ENCODE data around the gene KIAA0319L. TPM values are rescaled to one million over a fixed set of nuclear protein-coding genes. Genes with fewer than 3 reads are reported as not detected.

The KIAA0319L gene
- total and polyA plus RNA-seq, 2 donors (not counting 3 experiments of a cell fraction or from before 2014, with no cell fraction given), result 31.4 to 43.4 TPM

DNA sequence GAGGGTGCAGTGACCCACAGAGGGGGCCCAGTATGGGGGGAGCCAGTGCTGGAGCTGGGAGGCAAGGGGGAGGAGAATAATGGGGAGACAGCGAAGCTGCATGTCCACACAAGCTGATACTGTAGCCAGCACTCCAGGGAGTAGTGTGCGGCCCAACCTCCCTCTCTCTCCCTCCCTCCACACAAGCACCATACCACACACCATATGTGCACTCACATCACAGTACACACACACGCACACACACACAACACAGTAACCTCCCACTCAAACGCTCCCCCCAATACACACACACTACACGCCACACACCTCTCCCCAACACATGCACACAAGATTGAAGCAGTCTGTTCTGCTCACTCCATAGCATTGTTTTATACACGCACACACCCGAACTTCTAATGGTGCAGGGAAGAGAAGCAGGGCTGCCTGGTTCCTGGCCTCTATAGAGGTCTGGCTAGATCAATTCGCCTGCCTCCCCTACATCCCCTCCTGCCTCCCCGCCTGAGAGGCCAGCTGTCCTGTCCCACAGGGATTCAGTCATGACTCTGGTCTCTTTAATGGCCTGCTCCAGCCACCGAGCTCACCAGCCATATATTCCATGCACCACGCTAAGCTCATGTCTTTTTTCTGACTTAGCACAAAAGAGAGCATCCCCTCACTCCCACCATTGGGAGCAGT is 4.2 kb upstream of the KIAA0319L start:
- dilution Hi-C loops (cut with MboI; ENCODE audit: extremely low pct_ligation_motif_present, low sequenced_read_pairs), result no loop called here
- intact Hi-C loops (cut with micrococcal nuclease), result loop anchor here (5.0 kb wide), 1 partner anchor 709 kb away; no protein-coding TSS in a partner anchor
- H3K4me3 ChIP-seq (replicated peaks in 1 of 3; ENCODE audit: insufficient read depth in 1 of 3, low read depth in 1 of 3, low read length in 3 of 3), result no peak overlapping the region

More for the DNA sequence above, 4.2 kb upstream of the KIAA0319L start:
- no peak overlapping the region for H3K9ac ChIP-seq (replicated peaks; ENCODE audit: extremely low read depth, insufficient read depth, low read length)
- no peaks in the 10 kb centered on the region for H3K27me3 ChIP-seq (ENCODE audit: control insufficient read depth in 2 of 2, insufficient read depth in 2 of 2, low read length in 2 of 2)
- ChIA-PET POLR2A (no interaction called here), CTCF (interaction anchor here (1.4 to 8.5 kb wide), 3 partner anchors 13 to 154 kb away, joined by 3 to 155 read pairs (median 9); no protein-coding TSS in a partner anchor)
- H3K9me1 ChIP-seq (replicated peaks; ENCODE audit: control insufficient read depth, extremely low read depth, insufficient read depth, low read length), result no peaks in the 10 kb centered on the region
- H3K4me1 ChIP-seq (ENCODE audit: control insufficient read depth, extremely low read depth, insufficient read depth, low read length), result peaks cover 4% of the 10 kb centered on the region
- H3K79me2 ChIP-seq (ENCODE audit: control insufficient read depth, insufficient read depth, low read length), result peaks cover 4% of the 10 kb centered on the region
- TF ChIP-seq POLR2A (IDR thresholded peaks at IDR 0.05; ENCODE audit: low read depth, low read length) (no peak), FOS (IDR thresholded peaks at IDR 0.05; ENCODE audit: borderline replicate concordance, insufficient read depth, low read length) (no peak), POLR2AphosphoS5 (IDR thresholded peaks at IDR 0.05; ENCODE audit: insufficient read depth, low read depth, low read length) (no peak), EZH2 (IDR thresholded peaks at IDR 0.05; ENCODE audit: borderline replicate concordance, low read depth, low read length, severe bottlenecking) (no peak), JUN (IDR thresholded peaks at IDR 0.05; ENCODE audit: borderline replicate concordance, insufficient read depth, insufficient read length, low read depth) (no peak), MYC (IDR thresholded peaks at IDR 0.05; ENCODE audit: low read depth, low read length) (no peak)
- TF ChIP-seq, protein P1, sequence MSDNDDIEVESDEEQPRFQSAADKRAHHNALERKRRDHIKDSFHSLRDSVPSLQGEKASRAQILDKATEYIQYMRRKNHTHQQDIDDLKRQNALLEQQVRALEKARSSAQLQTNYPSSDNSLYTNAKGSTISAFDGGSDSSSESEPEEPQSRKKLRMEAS (IDR thresholded peaks at IDR 0.05; ENCODE audit: insufficient read depth, insufficient read length), result no peak
- H3K4me2 ChIP-seq (ENCODE audit: insufficient read depth, low read length), result no peak overlapping the region
- H3K27ac ChIP-seq (ENCODE audit: insufficient read depth, low read depth, low read length), result no peak overlapping the region
- H4K20me1 ChIP-seq (replicated peaks; ENCODE audit: control insufficient read depth, extremely low read depth, insufficient read depth, low read length), result no peaks in the 10 kb centered on the region
- FAIRE-seq (no peak), DNase-seq (ENCODE audit: low read depth, low spot score) (no peak)
- no peaks in the 10 kb centered on the region for H3K9me3 ChIP-seq (replicated peaks; ENCODE audit: control insufficient read depth, insufficient read depth, low read length)
- no TSS peak for BruUV-seq (replicated peaks)
- H3K36me3 ChIP-seq (ENCODE audit: control insufficient read depth in 2 of 2, extremely low read depth in 1 of 2, insufficient read depth in 2 of 2, low read length in 2 of 2), result peaks cover 0 to 4% of the 10 kb centered on the region in 2 experiments
- H2AFZ ChIP-seq (ENCODE audit: low read depth, low read length), result no peak overlapping the region
